HG03457 (cell line): ENCODE data around the gene ACRBP.

Experiments
- ATAC-seq: cut with Tn5 transposase; IDR thresholded peaks from one replicate; pipeline ENCODE4 v1.9.1; 2021; ENCODE audit warnings: moderate number of reproducible peaks; ENCODE audit not compliant: unreplicated experiment

Gene ACRBP

GRCh38 chr12:6647083-6647604 lies at the start of gene ACRBP:
Gene ACRBP, minus strand, starts transcription at chr12:6647432. Its CDS starts 66 bp downstream, at chr12:6647366.
- ATAC-seq = no peak

DNA sequence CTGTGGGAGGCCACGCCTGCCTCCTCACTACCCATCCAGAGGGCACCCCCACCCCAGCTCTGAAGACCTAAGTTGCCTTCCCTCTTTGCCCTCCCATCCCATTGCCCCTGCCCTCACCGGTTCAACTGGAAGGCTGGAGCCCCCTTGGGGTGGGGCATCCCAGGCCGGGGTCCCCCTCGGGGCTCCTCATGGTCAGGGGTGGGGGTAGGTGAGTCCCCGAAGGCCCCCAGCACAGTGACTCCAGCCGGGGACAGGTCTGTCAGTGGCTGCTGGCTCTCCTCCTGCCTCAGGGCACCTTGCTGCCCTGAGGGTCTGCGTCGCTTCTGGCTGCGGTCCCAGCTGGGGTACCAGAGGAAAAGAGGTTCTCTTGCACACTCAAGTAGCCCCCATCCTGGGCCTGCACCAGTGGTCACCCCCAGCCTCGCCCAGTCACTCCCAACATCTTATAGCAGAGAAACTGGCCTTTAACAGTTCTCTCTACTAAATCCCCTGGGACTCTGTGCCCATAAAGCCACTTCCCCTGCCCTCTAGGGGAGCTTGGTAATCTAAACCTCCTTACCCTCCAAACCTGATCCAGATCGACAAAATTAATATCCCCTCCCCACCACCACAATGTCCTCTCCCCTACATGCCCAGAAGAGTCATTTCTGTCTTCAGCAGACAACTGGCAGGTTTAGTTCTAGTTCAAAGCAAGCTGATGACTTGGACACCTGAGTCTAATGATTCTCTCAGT lies 48.2 kb upstream of the ACRBP start:
- no peak for ATAC-seq

DNA sequence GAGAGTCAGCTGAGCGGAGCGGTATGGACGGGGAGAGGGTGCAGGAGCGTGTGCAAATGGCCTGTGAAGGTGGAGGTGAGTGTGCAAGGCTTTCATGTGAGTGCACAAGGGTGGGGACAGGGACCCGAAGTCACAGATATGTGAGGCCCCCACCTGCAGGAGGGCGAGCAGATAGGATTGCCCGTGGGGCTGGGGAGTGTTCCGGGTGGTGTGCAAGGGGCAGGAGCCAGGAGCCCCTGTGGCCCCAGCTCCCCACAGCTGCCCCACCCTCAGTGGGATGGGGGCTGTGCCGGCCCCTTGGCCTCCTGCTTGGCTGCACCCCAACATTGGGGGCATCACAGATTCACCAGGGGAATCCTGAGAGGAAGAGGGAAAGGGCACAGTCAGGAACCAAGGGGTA lies 47.5 kb upstream of the ACRBP start:
- no peak for ATAC-seq

GRCh38 chr12:6693832-6694355 lies 46.7 kb upstream of the ACRBP start:
- no peak for ATAC-seq

DNA sequence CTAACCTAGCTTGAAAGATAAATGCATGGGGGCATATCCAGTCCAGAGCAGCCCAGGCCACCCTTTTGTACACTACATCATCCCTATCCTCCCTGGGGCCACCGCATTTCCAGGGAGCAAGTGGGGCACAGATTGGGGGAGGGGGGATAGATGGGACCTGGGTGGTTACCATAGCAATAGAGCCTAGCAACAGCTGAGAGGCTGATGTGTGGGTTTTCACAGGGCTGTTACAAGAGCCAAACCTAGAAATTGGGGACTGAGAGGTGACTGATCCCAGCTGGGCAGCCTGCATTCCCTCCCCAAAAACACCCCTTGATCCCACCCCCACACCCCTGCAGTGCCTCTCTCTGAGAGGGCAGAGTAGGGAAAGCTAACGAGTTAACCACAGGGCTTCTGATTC lies 45.7 kb upstream of the ACRBP start:
- ATAC-seq = no peak

DNA sequence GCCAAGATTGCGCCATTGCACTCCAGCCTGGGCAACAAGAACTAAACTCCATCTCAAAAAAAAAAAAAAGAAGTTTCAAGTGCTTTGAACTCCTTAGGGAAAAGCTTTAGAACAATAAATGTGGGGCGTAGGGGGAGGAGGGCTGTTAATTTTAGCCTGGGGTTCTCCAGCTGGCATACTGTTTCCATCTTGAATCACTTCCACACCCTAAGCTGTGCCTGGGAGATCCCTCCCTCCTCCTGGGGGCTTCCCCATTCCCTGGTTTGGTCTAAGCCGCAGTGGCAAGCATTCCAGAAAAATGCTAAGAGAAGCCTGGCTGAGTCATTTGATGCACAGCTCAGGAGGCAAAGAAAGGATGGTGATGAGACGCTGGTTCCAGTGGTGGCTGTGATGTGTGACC lies 44.2 kb upstream of the ACRBP start:
- no peak for ATAC-seq

DNA sequence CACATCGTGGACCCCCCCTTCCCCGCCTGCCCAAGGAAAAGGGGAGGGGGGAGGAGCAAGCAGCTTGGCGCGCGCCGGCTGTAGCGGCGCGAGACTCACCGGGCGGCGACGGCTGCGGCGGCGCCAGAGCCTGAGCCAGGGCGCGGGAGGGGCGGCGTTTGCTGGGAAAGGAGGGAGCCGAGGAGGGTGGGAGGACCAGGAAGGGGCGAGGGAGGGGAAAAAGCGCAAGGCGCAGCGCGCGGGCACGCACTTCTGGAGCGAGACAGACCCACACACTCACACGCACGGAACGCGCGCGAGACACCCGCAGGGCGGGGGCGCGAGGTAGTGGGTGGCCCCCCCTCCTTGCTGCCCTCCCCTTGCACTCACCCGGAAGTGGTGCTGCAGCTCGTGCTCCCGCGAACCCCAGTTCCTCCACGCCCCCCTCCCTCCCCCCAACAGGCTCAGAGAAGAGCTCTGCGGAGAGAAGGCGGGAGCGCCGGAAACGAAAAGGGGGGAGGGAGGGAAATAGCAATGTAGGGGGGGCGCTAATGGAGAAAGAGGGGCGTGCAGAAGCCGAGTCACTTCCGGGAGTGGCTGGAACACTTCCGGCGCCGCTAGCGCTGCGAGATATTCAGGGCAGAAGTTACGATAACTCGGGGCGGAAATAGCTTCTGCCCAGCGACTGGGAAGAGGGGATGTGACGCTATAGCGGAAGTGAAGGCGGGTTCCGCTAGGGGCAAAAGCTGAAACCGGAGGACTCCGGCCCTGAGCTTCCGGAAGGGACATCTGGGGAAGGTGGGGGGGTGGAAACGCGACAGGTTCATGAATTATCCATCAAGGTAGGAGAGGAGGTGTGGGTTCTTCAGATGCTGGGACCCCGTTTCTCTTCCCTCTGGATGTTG lies 42.0 kb upstream of the ACRBP start, which contains the start of gene ZNF384:
TSS of gene ZNF384 (minus strand) at position 377 of the 884 bp plus-strand sequence. CDS start 9,855 bp downstream, outside the sequence.
- ATAC-seq = peak; percentile 70

- ATAC-seq = peak; percentile 1
Observed at GRCh38 chr12:6688543-6688998, 41.3 kb upstream of the ACRBP start.

DNA sequence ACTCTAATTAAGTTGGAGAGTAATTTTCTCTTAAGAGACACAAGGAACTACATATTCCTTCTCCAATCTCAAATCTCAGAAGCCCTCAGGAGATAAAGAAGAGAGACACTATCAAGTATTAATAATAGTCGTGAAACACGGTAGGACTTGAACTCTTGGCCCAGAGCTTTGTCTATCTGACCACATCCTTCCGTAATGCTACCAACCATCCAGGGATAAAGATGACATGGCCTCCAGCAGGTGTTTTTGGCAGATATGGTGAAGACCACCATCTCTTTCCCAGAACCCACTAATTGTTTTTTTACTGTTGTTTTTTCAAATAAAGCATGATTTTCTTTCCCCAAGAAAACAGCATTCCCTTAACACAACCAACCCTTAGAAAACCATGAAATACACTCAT lies 38.6 kb upstream of the ACRBP start:
- ATAC-seq = no peak

- no peak for ATAC-seq
Observed at GRCh38 chr12:6684609-6685008, 37.4 kb upstream of the ACRBP start.

- no peak for ATAC-seq
Observed at GRCh38 chr12:6676962-6677361, 29.7 kb upstream of the ACRBP start.

DNA sequence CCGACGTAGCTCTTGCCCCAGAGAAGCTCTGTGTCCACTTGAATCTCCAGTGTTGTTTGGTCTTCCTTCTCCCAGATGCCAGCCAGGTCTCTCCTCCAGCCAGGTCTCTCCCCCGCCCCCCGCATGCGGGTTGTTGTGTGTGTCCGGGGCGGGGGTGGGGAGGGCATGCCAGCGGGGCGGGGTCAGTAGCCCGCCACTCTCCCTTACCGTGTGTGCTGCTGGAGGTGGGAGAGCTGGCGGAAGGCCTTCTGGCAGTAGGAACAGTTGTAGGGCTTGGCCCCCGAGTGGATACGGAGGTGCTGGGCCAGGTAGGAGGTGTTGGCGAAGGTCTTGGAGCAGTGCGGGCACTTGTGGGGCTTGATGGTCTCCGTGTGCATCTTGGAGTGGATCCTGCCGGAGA lies 24.9 kb upstream of the ACRBP start:
- ATAC-seq = no peak

GRCh38 chr12:6667559-6668210 lies 20.5 kb upstream of the ACRBP start:
- ATAC-seq = no peak

- ATAC-seq = no peak
Observed at GRCh38 chr12:6666211-6666610, 19.0 kb upstream of the ACRBP start.

DNA sequence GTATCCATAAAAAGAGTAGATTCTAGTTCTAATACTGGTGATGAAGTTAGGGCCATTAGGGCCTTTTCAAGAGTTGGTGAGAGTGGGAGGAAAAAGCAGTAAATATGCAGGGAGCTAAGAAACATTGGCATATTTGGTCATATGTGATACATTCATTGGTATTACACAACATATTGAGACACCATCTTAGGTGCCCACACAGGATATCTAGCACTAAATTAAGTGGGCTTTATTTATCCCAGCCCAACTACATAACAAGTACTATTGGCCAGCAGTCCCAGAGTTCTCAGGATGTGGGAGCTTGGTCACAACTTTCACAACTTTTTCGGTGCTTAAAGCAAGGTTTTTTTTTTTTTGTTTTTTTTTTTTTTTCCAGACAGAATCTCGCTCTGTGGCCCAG lies 17.7 kb upstream of the ACRBP start:
- no peak for ATAC-seq

DNA sequence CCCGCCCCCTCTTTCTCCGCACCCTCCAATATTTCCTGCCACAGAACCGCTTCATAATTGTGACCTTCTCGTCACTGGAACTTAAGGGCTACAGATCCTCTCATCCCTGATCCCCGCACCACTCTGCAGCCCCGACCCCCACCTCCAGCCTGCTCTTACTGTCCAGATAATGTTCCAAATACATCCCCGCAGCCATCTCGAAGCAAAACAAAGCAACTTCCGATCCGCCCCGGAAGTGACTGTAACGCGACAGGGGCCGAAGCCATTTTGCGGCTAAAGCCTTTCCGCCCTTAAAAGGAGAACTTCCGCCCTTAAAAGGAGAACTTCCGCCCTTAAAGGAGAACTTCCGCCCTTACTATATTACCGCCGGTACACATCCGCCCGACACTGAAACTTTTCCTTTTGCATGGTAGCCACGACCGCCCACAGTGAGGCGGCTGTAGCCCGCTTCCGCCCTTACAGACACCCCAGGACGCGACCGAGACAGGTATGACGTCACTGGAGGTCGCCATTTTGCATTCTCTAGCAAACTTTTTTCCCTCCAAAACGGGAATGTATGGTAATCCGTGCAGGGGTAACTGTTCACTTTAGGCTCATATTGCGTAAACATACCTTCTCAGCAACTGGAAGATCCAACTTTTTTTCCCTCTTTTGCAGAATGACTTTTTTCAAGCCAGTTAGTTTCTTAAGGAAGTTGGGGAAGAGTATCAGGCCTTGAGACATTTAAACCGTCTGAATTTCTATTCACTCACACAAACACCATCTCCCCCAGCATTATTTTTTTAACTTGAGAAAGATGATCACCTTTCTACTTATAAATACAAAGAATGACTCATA lies 15.9 kb upstream of the ACRBP start, which contains the start of gene ING4:
TSS of gene ING4 (minus strand) at position 214 of the 837 bp plus-strand sequence. CDS start at position 196, 18 bp downstream.
- ATAC-seq = peak; percentile 83

DNA sequence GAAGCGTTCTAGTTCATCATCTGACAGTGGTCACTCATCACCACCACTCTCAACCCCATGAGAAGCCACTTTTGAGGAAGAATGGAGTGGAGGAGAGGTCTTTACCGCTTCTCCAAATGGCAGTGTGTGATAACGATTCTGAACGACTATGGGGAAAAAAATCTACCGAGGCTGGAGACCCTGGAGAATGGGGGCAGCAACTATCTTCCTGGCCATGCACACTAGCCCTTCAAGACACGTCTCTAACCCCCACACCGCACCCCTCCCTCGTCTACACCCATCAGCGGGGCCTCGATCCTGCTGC lies 15.3 kb upstream of the ACRBP start:
- ATAC-seq = peak; percentile 11

GRCh38 chr12:6653987-6654386 lies 6.8 kb upstream of the ACRBP start:
- no peak for ATAC-seq

GRCh38 chr12:6653342-6653741 lies 6.1 kb upstream of the ACRBP start:
- ATAC-seq = no peak

DNA sequence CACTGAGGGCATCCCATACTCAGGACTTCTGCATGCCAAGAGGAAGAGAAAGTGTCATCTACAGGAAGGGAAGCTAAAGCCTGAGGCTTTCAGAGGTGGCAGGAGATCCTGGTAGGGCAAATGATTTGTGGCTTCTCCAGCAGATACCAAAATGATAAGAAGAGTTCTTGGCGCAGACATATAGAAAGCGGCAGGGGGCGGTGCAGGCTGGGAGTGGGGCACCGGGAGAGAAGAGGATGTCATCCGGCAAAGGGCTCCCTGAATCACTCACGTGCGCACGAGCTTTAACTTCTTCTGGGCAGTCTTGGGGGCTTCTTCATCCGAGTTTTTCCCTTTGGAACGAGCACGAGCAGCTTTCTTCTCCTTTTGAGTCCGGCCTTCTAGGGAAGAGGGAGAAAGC lies 5.2 kb upstream of the ACRBP start:
- no peak for ATAC-seq
